Esophagus (tissue), 2 donors: ENCODE results near the gene HMCN2. TPM values are rescaled to one million over a fixed set of nuclear protein-coding genes. Genes with fewer than 3 reads are reported as not detected.

Experiments
- H3K27ac ChIP-seq, 2 donors: one replicate each; pipeline ENCODE4 v1.5.1; 2013; ENCODE audit warnings: low read depth in 2 of 2, mild to moderate bottlenecking in 2 of 2, inconsistent platforms in 1 of 2, low read length in 1 of 2, moderate library complexity in 1 of 2
- H3K27me3 ChIP-seq, 2 donors: one replicate each; pipeline ENCODE4 v1.6.1; 2013; ENCODE audit warnings: low read length in 2 of 2, control low read depth in 1 of 2, mild to moderate bottlenecking in 1 of 2; ENCODE audit not compliant: insufficient read depth in 2 of 2, control insufficient read depth in 1 of 2
- H3K36me3 ChIP-seq, 2 donors: one replicate each; pipeline ENCODE4 v1.6.1; 2013; ENCODE audit warnings: low read length in 1 of 2; ENCODE audit not compliant: control insufficient read depth in 2 of 2, insufficient read depth in 2 of 2
- H3K4me1 ChIP-seq, 2 donors: one replicate each; pipeline ENCODE4 v1.6.1; 2013; ENCODE audit warnings: low read length in 1 of 2; ENCODE audit not compliant: control insufficient read depth in 2 of 2, insufficient read depth in 2 of 2
- H3K4me3 ChIP-seq, 2 donors: one replicate each; pipeline ENCODE4 v1.5.1; 2013; ENCODE audit warnings: low read length in 2 of 2, mild to moderate bottlenecking in 2 of 2, low read depth in 1 of 2, moderate library complexity in 1 of 2
- H3K9me3 ChIP-seq, 2 donors: one replicate each; pipeline ENCODE4 v1.6.1; 2013; ENCODE audit warnings: mild to moderate bottlenecking in 2 of 2, low read depth in 1 of 2, low read length in 1 of 2, moderate library complexity in 1 of 2; ENCODE audit not compliant: control insufficient read depth in 2 of 2, insufficient read depth in 1 of 2
- WGBS, 2 donors: extraction: QIAGEN DNeasy Blood & Tissue Kit; methylation state at CpG; one replicate each; pipeline ENCODE4 v1.1.7; 2013; 5-methylcytosine and 5-hydroxymethylcytosine counted together
- polyA plus RNA-seq, 2 donors: library from polyadenylated mRNA; stranded (reverse); fragments of 200-250 nt; gene quantifications; one replicate each; pipeline ENCODE4 v1.2.3, GENCODE V29; 2013
- donor health status: healthy with polysubstance abuse.
- donor health status: Bipolar disorder and iron deficiency.

HMCN2 gene
- polyA plus RNA-seq, 2 donors = 4.1 to 4.8 TPM

DNA sequence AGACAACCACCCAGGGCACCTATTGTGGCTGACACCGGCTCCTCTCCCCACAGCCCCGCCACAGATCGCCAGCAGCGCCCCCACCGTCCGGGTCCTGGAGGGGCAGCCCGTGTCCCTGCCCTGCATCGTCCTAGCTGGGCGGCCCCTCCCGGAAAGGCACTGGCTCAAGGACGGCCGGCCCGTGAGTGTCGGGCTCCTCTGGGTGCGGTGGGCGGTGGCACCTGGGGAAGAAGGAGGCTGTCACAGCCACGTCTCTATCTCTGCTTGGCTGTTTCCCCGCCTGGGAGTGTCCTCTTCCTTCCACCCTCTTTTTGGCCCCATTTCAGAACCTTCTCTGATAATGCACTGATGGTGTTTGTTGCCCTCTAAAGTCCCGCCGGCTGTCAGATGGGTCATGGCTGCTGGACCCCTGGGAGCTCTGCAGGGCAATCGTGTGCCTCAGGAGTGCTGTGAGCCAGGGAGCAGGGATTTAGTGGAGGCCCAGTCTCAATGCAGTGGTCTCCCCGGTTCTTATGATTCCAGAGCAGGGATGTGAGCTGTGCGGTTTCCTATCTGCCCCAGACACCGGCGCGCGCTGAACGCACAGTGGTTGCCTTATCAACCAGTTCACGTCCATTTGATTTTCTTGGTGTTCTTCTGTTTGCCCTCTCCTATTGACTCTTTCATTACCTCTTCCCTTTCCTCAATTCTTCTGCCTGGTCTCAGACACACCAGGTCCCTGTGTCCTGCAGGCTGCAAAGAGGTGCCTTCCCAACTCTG lies 55.3 kb downstream of the HMCN2 start:
- H3K4me1 ChIP-seq = no peaks in the 10 kb centered on the region
- H3K36me3 ChIP-seq = no peaks in the 10 kb centered on the region
- WGBS, 2 donors = 32 to 34% methylated on average over 29 of the region's 29 CpGs
- H3K4me3 ChIP-seq = no peak overlapping the region
- H3K27me3 ChIP-seq = no peaks in the 10 kb centered on the region
- no peaks in the 10 kb centered on the region for H3K9me3 ChIP-seq
- H3K27ac ChIP-seq = peak overlapping the region in 1 of 2 donors; percentile 22

DNA sequence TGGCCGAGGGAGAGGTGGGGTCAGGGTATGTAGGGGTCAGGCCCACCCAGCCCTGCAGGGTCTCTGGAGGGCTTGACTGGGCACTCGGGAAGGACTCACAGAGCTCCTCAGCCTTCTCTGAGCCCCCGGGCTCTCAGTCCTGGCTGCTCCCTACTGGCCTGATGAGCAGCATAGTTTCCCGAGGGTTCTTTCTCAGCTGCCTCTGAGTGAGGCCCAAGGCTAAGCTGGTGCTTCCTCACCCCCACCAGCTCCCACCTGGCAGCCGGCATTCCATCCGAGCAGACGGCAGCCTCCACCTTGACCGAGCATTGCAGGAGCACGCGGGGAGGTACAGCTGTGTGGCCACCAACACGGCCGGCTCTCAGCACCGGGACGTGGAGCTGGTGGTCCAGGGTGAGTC lies 56.0 kb downstream of the HMCN2 start:
- Histone ChIP-seq H3K27ac (peak overlapping the region in 1 of 2 donors; percentile 22), H3K27me3 (no peaks in the 10 kb centered on the region), H3K4me1 (no peaks in the 10 kb centered on the region), H3K4me3 (no peak overlapping the region), H3K9me3 (no peaks in the 10 kb centered on the region), H3K36me3 (no peaks in the 10 kb centered on the region)
- WGBS, 2 donors = 75 to 77% methylated on average over 14 of the region's 14 CpGs

DNA sequence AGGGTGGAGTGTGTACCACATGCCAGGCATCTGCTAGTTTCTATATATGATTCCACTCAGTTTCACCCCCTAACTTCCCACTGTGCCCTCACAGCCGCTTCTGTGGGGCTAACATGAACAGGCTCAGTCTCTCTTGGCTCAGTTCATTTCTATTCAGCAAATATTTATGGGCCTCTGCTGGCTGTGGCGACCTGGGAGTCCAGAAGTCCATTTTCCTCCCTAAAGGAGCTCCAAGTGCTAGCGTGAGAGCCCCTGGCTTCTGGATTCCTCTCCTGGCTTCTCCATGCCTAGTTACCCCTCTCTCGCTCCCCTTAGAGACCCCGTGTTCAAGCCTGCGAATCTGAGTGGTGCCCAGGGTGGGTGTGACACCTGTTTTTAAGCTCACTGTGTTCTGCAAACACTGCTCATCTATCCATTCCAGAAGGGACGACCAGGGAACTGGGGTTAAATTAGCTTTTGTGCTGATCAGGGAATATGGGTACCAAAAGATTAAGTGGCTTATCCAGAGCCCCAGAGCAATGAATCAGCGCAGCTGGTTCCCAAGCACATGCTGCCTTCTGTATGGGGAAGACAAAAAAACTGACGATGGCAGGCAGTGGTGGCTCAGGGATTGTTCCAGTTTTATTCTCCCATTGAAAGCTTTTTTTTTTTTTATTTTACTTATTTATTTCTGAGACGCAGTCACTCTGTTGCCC lies 57.6 kb downstream of the HMCN2 start:
- H3K27ac ChIP-seq = peak overlapping the region in 1 of 2 donors; percentile 27
- H3K27me3 ChIP-seq = no peaks in the 10 kb centered on the region
- 56 to 58% methylated on average over 10 of the region's 10 CpGs for WGBS, 2 donors

DNA sequence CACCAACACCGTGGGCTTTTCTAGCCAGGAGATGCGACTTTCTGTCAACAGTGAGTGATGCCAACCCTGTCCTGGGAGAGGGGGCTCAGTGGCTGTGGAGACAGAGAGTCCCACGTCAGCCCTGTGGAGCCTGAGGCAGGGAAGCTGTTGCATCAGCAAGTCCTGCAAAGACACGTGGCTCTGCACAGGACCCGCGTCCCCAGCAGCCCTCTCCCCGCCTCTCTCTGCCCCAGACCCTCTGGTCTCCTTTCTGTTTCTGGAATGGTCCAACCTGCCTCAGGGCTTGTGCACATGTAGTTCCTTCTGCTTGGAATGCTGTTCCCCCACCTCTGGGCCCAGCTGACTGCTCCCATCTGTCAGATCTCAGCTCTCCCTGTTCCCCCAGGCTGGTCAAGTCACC lies 60.4 kb downstream of the HMCN2 start:
- no peaks in the 10 kb centered on the region for H3K9me3 ChIP-seq
- H3K27me3 ChIP-seq = no peaks in the 10 kb centered on the region
- 76 to 80% methylated on average over 7 of the region's 7 CpGs for WGBS, 2 donors
- peaks cover 4% of the 10 kb centered on the region in 2 donors for H3K4me1 ChIP-seq
- no peak overlapping the region for H3K27ac ChIP-seq
- no peaks in the 10 kb centered on the region for H3K36me3 ChIP-seq
- H3K4me3 ChIP-seq = no peak overlapping the region

More for the DNA sequence above, 57.6 kb downstream of the HMCN2 start:
- no peaks in the 10 kb centered on the region for H3K4me1 ChIP-seq
- H3K4me3 ChIP-seq = no peak overlapping the region
- no peaks in the 10 kb centered on the region for H3K9me3 ChIP-seq
- no peaks in the 10 kb centered on the region for H3K36me3 ChIP-seq

DNA sequence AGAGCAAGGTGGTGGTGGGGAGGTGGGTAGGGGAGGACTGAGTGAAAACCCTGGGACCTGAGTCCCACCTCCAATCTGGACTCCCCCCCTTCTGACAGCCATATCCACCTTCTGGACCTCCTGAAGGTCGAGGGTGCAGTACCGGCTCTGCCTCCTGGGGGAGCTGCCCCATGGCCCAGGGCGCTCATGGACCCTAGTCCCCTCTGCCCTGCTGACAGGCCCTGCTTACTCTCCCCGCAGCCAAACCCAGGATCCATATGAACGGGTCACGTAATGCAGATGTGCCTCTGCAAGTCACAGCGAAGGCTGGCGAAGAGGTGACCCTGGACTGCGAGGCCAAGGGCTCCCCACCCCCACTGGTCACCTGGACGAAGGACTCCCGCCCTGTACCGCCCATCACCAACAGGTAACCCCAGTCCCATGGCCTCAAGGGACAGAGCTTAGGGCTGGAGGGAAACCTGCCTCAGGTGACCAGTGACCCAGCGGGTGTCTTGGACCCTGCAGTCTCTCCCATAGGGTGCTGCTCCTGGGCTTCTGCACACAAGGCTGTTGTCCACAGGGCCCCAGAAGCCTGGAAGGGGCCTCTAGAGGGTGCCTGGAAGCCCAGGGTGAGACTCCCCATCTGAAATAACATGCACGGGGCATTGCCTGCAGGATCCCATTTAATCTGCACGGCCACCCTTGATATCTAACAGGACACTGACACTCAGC lies 61.7 kb downstream of the HMCN2 start:
- Histone ChIP-seq H3K27ac (peak overlapping the region; percentile 88), H3K4me3 (no peak overlapping the region), H3K27me3 (no peaks in the 10 kb centered on the region), H3K36me3 (no peaks in the 10 kb centered on the region), H3K9me3 (no peaks in the 10 kb centered on the region), H3K4me1 (peaks cover 4% of the 10 kb centered on the region in 2 donors)
- 67 to 68% methylated on average over 15 of the region's 15 CpGs for WGBS, 2 donors

DNA sequence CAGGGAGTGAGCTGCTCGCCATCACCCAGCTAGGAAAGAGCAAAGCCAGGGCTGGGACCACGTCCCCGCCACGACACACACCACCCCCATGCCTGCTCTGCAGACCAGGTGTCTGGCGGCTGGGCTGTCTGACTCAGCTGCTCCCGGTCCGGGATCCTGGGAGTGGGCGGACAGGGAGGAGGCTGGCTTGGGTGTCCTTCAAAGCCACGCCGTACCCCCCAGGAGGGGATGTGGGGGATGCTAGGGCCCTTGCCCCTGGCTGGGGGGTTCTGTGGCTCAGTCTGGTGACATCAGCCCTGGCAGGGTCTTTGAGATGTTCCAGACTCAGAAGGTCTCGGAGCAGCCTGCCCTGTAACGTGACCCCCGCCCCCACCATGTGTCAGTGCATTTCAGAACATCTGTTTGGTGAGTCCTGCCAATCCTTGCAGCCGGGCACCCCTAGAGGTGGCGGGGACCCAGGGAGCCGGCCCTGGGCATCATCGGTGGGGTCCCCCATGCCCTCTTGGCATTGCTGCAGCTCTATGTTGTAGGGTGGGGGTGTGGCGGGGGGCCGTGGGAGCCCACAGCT lies 62.3 kb downstream of the HMCN2 start:
- Histone ChIP-seq H3K9me3 (no peaks in the 10 kb centered on the region), H3K27ac (peak overlapping the region; percentile 88), H3K4me3 (no peak overlapping the region), H3K4me1 (peaks cover 4 to 7% of the 10 kb centered on the region in 2 donors), H3K36me3 (no peaks in the 10 kb centered on the region), H3K27me3 (no peaks in the 10 kb centered on the region)
- WGBS, 2 donors = 40 to 49% methylated on average over 19 of the region's 19 CpGs

DNA sequence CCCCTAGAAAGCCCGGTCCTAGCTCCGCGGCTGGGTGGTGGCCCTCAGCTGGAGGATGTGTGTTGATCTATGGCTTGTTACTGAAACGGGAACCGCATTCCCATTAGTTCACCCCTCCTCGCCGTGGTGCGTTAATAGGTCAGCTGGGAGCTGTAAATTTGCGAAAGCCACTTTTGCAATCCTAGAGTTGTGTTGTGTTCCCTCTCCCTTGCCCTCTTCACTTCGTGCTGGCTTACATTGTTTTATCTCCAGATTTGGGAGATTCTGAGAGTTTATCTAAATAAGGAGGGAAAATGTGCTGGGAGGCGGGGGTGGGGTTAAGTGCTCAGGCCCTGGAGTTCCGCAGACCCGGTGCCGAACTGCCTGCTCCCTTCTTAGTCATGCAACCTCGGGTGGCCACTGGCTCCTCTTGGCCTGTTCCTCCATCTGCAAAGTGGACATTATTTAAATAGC lies 62.8 kb downstream of the HMCN2 start:
- Histone ChIP-seq H3K4me1 (peaks cover 4 to 10% of the 10 kb centered on the region in 2 donors), H3K4me3 (no peak overlapping the region), H3K9me3 (no peaks in the 10 kb centered on the region), H3K27ac (peak overlapping the region; percentile 88), H3K27me3 (no peaks in the 10 kb centered on the region), H3K36me3 (no peaks in the 10 kb centered on the region)
- WGBS, 2 donors = 36 to 37% methylated on average over 15 of the region's 15 CpGs

DNA sequence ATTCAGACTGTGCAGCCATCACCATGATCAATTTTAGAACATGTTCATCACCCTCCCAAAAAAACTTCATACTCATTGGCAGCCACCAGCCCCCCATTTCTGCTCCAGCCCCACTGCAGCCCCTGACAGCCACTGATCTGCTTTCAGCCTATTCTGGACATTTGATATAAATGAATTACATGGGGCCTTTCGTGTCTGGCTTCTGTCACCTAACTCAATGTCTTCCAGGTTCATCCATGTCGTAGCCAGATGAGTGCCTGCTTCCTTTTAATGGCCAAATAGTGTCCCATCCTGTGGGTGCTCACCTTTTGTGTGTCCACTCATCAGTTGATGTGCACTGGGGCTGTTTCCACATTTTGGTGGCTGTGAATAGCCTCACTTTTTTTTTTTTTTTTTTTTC lies 63.5 kb downstream of the HMCN2 start:
- Histone ChIP-seq H3K4me3 (no peak overlapping the region), H3K27ac (peak overlapping the region; percentile 74 to 78), H3K36me3 (no peaks in the 10 kb centered on the region), H3K4me1 (peaks cover 4 to 10% of the 10 kb centered on the region in 2 donors), H3K27me3 (no peaks in the 10 kb centered on the region), H3K9me3 (no peaks in the 10 kb centered on the region)
- 68 to 73% methylated on average over 2 of the region's 2 CpGs for WGBS, 2 donors

DNA sequence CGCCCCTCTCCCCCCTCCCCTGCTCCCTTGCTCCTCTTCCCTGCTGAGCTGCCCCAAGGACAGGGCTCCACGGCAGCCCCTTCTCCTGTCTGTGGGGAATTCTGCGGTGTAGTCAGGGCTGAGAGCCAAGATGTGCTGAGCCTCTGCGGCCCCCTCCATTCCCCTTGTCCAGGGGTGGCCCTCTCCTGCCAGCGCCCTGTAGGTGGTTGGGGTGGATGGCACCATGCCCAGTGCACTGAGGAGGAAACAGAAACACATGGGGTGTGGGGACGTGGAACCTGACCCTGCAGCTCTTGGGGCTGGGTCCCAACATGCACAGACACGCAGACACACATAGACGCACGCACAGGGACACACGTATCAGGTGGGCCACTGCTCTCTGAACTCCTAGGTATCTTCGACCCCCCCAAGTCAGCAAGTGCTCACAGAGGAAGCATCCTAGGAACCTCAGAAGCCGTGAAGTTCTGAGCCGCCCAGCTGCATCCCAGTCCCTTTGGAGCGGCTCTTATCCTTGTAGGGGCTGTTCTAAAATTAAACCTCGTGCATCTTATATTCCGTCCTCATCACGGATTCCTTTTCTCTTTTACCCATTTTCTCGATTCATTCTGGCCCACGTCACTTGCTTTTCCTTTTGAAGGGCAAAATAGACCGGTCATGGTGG lies 64.8 kb downstream of the HMCN2 start:
- Histone ChIP-seq H3K4me1 (peaks cover 4 to 10% of the 10 kb centered on the region in 2 donors), H3K4me3 (no peak overlapping the region), H3K36me3 (no peaks in the 10 kb centered on the region), H3K27ac (peak overlapping the region; percentile 71 to 76), H3K9me3 (no peaks in the 10 kb centered on the region), H3K27me3 (no peaks in the 10 kb centered on the region)
- 46 to 50% methylated on average over 20 of the region's 20 CpGs for WGBS, 2 donors
